Measurements from ENCODE around the gene MAML3.

Gene MAML3

DNA sequence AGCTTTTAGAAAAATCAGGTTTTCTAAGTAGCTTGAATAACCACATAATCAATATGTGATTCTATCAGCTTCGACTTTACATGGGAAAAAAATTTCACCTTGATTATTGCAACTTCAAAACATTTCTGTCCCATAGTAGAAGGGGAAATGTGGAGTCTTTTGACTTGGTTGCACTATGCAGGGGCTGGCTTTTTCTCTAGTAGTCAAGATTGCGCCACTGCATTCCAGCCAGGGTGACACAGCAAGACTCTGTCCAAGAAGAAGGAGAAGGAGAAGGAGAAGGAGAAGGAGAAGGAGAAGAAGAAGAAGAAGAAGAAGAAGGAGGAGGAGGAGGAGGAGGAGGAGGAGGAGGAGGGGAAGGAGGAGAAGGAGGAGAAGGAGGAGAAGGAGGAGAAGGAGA lies 84.9 kb downstream of the MAML3 start:
- DNase-seq = no peak

DNA sequence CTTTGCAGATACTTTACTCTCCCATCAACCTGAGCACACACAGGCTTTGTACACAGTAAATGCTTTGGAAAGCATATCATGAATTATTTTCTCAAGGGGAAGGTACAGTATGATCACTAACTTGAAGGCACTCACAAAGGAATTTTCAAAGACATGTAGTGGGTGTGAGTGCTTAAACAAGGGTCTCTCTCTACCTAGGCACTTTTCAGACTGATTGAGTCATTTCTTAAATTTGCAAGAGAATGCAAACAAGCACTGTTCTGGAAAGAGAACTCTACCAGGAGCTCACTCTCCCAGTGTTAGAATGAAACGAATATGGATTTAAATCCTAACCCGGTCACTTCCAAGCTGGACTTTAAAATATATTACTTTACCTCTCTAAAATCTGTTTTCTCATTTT lies 85.7 kb downstream of the MAML3 start:
- no peak for DNase-seq

DNA sequence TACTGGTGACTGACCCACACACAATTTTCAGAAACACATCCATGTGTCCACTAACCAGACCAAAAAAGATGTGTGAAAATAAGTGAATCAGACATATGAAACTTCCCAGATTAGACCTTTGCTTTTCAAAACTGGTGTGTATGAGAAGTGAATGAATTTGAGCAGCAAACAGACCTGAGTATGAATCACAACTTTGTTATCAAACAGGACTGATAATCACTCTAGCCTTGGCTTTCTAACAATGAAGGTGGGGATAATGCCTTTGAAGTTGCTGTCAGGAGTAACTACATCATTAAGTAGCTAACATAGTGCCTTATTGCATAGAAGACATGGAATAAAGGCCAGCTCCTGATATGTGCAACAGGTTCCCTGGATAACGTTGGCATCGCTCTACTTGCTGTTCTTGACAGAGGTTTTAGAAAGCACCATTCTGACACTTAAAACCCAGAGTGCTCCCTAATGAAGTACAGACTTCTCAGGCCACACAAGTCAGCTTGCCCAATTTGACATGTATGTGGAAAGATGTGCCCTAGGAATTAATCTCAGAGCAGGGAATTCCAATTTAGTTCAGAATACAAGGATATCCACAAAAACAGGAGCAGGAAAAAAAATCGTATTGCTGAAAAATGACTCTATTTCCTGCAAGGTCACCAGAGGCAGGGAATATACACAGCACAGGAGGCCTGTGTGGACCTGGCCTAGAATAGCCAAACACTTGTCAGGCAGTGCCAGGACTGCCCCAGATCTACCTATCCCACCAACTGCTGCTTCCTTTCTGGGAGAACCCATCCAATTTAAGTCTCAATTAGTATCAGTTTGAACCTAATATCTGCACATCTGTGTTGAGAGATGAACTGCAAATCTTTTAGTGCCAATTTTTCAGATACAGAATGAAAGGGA lies 87.7 kb downstream of the MAML3 start:
- DNase-seq = no peak

DNA sequence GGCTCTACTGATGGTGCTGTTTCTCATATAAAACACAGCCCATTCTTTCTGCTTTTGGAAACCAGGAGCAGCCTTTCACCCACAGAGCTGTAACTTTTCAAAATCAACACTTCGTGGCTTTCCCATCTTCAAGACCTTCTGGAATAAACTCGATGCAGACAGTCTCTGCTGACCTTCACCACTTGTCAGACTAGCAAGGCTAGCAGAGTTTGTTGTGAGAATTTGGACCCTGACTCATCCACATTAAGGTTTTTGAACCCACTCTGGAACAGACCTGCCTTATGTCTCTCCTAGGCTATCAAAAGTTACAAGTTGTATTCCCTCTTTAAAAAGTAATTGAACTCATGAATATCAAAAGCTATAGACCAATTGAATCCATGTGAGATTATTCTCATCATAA lies 88.6 kb downstream of the MAML3 start:
- no peak for DNase-seq

DNA sequence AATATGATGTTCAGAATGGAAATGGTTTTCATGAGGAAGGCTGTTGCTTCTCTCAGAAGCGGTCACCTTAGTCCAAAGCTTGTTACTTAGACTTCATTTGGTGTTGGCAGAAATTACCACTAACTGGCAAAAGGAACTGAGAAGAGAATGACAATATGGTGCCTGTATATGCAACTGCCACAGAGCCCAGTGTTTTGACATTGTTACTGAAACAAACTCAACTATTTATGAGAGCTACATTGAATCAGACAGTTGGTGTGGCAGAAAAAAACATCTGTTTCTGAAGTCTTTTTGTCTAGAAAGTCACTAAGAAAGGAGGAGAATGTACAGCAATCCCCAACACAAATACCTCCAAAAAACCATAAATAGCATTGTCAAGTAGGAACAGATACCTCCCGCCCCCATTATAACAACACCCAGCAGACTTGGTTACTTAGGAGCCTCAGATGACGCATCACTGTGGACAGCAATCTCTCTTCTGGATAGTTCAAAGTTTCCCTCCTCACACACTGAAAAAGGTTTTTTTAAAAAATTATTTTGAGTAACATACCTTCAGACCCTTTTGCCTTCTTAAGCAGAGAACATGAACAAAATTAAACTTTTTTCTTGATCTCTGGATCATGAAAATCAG lies 92.2 kb downstream of the MAML3 start:
- no peak for DNase-seq

DNA sequence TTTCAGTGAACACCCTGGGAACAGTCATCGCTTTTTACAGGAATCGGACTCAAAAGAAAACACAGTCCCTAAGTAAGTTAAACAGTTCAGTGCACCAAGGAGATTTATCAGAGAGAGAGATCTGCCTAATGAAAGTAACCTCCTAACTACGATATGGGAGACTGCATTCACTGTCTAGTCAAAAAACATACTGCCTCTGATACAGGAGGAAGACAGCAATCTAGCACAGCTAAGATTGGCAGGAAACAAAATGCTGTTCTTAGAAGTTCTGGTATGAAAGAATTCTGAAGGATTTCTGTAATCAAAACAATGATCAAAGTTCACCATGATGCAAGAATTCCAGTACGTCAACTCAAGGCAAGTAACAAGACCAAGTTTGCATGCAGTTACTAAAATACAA lies 92.8 kb downstream of the MAML3 start:
- DNase-seq = no peak

DNA sequence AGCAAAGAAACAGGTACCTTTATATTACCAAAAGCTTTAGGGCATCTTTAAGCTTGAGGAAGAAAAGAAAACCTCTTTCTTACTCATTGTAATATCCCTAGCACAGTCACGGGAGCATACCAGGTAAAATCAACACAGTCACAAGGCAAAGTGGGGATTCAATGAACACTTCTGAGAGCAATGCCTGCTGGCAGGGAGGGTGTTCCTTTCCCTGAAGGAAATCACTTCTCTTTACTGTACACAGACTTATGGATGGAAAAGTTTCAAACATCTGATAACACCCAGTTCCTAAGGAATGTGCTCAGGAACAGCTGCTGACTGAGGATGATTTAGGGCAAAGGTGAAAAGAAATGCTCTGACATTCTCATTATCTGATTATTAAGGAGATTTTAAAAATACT lies 94.8 kb downstream of the MAML3 start:
- DNase-seq = no peak

DNA sequence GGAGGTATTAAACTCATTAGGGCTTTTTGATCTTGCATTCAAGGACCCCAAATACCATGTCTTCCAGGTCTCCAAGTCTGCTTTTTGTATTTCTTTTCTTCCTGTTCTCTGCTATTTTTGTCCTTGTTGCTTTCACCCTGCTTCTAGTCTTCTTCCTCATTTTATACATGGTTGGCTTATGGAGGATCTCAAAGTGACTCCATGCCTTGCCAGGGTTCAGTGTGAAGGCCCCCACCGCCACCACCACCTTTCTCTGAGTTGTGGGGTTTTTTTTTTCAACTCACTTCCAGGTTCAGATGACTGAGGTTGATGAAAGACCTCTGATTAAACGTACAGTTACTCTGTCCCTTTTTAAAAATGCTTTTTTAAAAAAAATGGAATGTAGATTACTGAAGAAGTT lies 96.3 kb downstream of the MAML3 start:
- DNase-seq = no peak

DNA sequence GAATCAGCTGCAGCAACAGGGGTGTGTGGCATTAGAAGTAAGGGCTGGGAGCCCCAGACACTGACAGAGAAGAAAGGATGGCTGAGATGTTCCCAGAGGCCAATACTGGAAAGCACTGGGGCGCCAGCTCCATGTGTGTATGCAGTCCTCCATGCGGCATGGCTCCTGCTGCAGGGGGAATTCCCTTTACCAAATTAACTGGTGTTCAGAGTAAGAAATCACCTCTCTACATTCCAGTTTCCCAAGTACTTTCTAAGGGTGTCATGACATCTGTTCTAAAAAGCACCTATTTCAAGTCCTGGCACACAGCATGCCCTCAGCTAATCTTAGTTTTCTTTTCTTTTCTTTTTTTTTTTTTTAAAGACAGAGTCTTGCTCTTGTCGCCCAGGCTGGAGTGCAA lies 98.0 kb downstream of the MAML3 start:
- DNase-seq = no peak

DNA sequence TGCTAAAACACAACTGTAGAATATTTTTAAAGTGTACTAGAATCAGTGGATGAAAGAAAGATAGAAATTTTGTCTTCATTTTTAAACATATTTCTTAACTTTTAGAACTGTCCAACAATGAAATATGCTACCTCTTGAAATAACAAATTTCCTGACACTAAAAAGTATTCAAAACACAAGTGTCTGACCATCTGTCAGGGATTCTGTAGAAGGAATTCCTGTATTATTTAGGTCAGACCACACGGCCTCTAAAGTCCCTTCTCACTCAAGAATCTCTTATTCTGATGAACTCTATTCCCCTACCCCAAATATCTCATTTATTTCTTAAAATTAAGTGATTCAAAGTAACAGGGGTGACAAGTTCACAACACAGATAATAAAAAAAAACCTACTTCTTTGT lies 99.1 kb downstream of the MAML3 start:
- DNase-seq = no peak

DNA sequence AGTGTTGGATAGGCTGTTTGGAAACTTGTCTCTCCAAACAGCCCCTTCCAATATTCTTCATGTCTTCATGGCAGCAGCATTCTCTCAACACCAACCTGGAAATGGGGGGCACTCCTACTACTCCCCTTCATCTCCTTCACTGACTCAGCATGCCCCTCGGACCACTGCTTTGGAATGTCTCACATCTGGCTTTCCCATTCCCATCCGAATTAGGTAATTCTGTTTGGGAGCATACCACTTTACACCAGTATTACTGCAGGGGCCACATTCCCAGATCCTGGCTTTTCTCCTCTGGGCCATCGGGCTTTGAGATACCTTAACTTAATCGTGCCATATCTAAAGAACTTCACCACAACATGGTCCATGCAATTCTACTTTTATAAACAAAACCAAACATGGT lies 100.8 kb downstream of the MAML3 start:
- no peak for DNase-seq

DNA sequence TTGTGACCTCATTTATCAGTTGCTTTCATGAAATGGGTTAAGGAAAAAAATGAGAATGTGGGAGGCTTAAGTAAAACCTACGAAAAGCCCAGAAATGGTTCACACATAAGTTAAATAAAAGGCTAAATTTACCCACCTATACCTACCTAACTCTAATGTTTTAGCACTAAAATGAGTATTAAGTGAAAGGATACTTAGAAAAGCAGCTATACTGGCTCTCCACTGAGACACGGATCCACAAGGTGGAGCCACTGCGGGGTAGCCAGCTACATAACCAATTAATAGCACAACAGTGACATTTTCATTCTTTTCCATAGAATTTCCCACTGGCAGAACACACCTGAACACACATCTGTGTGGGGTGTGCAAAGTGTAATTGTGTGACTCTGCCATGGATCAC lies 101.9 kb downstream of the MAML3 start:
- no peak for DNase-seq

DNA sequence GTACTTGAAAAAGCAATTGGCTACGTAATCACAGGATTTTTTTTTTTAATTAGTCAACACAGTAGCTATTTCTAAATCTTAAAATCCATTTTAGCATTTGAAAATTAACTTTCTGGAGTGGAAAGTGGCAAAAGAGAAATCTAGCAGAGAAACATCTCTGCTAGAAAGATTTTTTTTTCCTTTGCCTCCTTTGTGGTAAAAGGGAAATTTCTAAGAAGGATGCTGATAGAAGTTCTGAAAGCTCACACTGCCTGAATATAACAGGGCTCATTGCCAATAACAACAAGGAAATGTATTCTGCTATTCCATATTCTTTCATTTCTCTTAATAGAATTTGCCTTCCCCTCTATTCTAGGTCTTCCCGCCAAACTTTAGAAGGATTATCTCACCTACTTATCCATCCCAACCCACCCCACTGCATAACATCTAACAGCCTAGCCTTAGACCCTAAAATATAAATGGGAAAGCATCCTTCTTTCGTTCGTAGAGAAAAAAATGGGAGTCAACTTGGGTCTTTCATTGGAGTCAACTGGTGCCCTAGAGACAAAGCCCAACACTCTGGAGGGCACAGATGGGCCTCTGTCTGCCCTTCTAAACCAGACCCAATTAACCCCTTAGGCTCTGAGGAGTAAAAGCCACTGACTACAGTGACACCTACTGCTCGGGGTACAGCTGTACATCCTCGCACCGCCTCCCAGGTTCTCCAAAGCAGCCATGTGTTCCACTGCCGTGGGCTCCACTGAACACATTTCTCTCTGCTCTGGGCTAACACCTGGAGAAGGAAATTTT lies 103.9 kb downstream of the MAML3 start:
- peak; percentile 55 for DNase-seq

DNA sequence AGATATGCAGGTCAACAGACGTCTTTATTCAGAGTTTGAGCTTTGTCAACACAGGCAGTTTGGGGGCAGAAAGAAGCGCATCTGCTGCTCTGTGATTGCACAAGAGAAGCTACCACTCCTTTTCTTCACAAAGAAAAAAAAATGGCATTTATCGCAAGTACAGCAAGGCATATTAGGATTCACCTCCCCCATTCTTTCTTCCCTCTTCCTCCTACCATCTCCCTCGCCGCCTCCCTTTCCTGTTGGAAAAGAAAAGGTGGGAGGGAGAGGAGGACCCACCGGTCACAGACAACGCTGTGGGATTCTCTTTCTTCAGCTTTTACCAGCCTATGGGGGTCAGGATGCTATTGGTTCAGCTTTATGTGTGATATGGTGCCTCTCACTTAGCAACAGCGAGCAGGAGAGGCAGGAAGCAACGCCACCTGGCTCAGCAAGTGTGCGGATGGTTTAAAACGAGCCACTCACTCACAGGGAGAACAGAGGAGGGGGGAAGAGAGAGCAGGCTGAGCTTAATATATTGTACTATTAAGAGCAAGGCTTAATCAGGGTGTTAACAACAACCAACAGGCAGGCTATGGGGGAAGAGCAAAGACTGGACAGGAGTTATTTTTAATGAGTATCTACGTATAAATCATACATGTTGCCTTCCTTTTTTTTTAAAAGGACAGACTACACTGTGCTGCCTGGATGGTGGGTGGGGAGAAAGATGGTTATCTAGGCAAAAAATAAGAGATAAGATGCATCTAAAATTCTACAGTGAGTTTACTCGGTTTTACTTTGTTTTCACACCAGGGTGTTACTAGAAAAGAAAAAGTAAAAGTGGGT lies 104.7 kb downstream of the MAML3 start:
- peak; percentile 81 for DNase-seq

DNA sequence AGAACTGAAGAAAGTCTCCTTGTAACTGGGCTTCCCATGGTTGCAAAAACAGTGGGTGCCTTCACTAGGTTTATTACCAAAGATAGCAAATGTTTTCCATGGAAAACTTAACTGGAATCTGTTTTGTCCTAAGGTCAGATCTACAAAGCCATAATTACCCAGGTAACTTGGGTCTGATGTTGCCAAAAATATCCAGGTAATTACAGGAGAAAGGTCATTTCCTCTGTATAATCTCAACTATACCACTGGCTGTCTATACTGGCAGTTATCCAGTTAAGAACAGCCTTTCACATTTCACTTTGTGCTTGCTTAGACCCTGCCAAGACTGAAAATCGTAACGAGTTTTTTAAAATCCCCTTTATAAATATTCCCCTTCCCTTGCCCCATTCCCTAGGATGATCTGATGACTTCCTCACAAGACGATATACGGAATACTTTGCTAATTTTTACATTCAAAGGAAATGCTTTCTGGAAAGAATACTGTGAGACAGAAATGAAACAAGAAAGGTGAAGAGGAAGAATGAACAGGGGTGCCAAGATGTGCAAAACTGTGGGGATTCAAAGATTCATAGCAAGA lies 105.5 kb downstream of the MAML3 start:
- DNase-seq = no peak

DNA sequence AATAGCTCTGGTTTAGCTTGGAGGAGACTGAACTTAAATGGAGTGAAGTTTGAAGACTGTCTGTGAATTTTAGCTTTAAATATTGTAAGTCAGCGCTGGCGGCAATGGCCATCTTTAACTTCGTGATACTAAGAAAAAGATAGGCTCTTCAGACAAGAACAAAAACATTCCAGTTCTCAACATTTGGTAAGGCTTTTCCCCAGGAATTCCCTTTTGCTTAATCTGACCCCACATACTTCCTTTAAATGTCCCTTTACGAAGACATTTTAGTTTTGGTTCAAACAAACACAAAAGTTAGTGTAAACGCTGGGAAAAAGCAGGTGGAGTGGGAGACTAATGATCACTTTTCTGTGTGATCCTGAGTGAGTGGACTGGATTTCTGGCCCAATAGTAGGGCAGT lies 106.2 kb downstream of the MAML3 start:
- DNase-seq = no peak

DNA sequence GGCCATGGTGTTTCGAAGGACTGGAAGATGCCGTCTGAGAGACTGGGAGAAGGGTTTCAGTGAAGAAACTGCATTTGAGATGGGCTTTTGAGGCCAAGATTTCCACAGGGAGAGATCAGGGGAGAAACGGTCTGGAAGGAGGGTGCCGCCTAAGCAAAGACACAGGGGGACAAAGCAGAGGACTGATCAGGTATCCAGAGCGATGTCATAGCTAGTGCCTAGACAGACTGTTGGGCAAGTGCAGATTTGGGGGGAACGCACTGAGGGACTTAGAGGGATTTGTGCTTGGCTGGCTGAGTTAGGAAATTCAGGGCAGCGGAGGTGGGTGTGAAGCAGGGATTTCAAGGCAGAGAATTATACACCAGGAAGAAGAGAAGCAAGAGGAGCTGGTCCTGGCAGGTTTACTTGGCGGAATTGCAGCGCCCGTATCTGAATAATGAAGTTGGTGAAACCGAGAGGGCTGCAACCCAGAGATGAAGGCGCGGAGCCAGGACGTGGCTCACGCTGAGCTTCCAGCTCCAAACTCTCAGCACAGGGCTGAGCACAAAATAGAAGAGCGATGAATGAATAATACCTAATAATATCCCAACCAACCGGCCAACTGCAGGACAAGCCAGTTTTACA lies 106.9 kb downstream of the MAML3 start:
- DNase-seq = no peak

DNA sequence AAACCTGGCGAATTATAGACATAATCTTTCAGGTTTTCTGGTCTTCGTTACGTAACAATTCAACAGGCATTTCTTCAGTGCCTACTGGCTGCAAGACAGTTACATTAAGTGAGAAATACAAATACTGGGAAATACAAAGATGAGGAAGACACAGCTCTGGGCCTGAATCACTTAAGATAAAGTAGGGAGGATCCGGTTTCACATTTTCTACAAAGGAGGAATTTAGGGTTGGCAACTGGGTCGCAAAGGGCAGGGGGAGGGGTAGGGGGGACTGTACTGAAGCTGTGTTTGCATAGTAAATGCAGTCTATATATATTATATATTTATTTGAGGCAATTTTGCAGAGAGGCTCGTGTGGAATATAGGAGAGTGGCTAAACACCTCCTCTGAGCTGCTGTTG lies 107.4 kb downstream of the MAML3 start:
- DNase-seq = no peak

DNA sequence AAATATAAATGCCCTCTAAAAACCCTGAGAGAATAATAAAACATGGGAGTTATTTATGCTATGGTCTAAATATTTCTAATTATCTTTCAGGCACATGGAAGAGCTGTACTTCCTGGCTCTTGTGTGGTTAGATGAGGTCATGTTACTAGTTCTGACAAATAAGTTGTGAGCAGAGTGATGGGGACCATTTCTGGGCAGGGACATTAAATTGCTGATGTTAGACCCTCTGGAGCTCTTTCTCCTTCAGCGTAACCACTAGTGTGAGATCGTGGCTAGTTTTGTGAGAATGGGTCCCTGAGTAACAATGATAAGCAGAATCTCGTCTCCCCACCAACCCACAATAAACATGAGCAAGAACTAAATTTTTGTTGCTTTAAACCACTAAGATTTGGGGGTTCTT lies 108.0 kb downstream of the MAML3 start:
- no peak for DNase-seq

DNA sequence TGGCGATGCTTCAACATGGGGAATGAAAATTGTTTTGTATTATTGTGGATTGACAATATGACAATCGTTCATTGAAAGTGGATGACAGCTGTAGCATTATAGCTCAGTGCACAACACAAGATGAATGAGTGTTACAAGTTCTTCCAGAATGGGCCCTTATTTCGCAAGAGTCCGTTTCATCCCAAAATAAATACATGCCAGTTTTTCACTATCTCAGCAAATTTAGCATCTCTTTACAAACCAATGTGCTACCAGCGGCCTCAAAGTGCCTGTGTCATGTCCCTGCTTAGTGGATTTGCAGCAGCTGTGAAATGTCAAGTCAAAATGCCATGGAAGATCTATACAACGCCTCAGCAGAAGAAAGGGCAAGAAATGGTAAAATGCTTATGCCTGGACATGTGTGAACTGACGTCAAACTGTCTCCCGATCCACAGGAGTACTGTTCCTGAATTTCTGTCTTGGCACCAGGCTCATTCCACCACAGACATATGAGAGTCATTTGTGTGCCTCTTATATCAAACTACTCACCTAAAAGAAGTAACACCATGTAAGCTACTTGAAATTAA lies 109.6 kb downstream of the MAML3 start:
- no peak for DNase-seq

DNA sequence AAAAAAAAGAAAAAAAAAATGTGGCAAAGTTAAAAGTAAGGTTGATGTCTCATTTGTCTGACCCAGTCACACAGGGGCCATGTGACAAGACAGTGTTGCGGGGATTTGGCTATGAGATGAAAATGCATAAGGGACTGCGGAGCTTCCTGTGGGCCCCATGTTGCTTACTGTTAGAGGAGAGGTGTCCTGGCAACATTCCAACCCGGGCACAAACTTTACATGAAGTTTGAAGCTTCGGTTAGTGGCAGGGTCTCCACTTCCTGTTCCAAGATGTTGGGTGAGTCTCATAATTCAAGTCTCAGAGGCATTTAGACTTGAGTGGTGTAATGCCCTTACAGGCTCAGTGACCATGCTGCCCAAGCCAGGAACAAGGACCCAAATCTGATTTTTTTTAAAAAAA lies 111.3 kb downstream of the MAML3 start:
- no peak for DNase-seq

DNA sequence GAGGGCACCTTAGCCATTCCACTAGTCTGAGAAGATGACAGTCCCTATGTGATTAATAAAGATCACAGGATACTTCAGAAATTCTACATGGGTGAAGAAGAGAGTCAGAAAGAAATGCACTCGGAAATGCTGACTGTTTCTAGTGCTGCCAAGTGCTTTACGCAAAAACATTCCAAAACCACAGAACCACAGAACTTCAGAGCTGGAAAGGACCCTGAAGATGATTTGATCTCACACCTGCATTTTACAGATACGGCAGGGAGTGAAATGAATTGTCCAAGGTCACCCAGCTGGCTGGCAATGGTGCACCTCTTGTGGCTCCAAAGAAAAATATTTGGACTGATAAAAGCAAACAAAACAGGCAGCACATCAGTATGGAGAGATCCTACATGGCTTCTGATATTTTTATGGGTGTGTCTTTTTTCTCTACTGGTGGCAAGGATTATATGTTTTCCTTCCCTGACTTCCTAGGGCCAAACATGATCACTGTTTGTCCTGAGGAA lies 115.9 kb downstream of the MAML3 start:
- DNase-seq = no peak

All from NCI-H1105 (cell line).